HL-60/S4 (cell line): ENCODE measurements around the gene HMGN4.

Source experiments
- in situ Hi-C: fragments of 300-500 bp; cut with MboI; formaldehyde crosslinking; loops from 2 replicates; pipeline ENCODE4 v1.14.3; 2022; ENCODE audit warnings: low sequenced_read_pairs

Gene HMGN4

GRCh38 chr6:26575494-26575939 is 37.4 kb downstream of the HMGN4 start:
- in situ Hi-C loops, result no loop called here

DNA sequence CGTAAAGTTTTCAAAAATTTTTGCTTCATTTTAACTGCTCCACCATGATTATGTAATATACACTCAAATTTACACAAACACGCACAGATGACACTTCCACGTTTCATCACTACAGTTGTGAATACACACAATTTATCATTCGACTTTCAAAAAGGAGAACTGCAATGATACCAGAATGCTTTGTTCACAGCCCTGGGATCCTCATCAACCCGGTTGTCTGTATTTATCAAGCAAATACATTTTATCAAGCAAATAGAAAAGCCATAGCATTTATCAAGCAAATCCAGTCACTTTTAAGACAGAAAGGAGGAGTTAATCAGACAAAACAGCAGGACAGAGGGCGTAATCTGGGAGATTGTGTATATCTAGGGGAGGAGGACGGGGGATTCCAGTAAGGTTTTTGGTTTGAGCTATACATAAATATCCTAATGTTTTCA is 38.3 kb downstream of the HMGN4 start:
- in situ Hi-C loops, result no loop called here

DNA sequence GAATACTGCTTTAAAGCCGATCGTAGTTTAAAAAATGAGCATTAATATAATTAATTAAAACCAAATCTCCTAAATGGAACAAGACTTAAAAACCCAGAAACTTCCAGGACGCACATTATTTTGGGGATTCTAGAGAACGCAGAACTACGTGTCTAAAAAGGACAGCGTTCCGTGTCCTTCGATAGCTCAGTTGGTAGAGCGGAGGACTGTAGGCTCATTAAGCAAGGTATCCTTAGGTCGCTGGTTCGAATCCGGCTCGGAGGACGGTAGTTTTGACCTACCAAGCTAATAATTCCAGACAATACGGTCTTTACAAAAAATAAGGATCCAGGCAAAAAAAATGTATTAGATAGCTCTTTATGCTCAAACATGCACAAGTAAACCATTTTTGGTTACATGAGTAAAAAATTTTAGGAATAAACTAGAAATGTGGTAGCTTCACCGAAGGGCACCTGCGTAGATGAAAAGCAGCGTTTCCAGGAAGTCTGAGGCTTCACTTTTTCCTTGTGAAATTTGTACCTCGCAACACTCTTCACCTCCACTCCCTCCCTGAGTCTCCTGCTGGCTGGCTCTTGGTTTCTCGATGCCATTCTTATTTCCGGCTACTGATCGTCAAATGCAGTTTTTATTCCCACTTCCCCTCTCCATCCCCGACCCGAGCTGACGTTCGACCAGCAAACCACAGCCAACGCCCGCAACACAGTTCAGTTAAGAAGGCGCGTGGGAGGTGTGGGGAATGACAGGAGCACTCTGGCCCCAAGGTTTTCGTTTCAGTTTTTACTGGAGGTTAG is 39.0 kb downstream of the HMGN4 start:
- in situ Hi-C loops, result no loop called here

GRCh38 chr6:26577720-26578072 is 39.5 kb downstream of the HMGN4 start:
- in situ Hi-C loops, result no loop called here

GRCh38 chr6:26578279-26578678 is 40.1 kb downstream of the HMGN4 start:
- in situ Hi-C loops, result no loop called here

GRCh38 chr6:26578741-26579140 is 40.6 kb downstream of the HMGN4 start:
- in situ Hi-C loops, result no loop called here

- in situ Hi-C loops, result no loop called here
These were observed 43.2 kb downstream of the HMGN4 start for GRCh38 chr6:26581164-26581915.

- in situ Hi-C loops, result no loop called here
These were observed 50.8 kb downstream of the HMGN4 start for GRCh38 chr6:26588965-26589364.

- in situ Hi-C loops, result no loop called here
These were observed 54.5 kb downstream of the HMGN4 start for GRCh38 chr6:26592649-26593048.

DNA sequence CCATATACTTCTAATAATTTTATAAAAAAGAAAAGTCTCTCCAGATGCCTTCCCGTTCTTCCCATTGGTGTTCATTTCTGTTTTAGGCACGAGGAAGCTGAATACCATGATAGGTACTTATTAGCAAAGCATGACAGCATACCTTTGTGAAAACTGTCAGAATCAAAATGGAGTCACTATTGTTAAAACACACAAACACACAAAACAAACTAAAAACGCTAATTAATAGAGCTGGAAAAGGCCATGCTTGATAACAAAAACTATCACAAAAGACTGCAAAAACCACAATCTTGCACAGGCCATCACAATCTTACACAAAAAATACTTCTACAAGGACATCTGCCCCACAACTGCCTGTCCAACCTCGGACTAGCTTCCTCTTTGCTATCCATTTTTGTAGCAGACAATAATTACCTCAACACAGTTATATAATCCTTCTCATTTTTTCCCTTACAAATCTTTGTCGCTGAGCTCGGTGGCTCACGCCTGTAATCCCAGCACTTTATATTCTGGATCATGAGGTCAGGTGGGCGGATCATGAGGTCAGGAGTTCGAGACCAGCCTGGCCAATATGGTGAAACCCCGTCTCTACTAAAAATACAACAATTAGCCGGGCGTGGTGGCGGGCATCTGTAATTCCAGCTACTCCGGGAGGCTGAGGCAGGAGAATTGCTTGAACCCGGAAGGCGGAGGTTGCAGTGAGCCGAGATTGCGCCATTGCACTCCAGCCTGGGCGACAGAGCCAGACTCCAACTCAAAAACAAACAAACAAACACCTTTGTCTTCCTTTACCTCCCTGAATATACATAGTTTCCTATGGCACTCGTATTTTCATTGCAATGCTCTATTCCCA is 55.3 kb downstream of the HMGN4 start:
- in situ Hi-C loops, result no loop called here

- in situ Hi-C loops, result no loop called here
These were observed 55.9 kb downstream of the HMGN4 start for GRCh38 chr6:26594131-26594498.

DNA sequence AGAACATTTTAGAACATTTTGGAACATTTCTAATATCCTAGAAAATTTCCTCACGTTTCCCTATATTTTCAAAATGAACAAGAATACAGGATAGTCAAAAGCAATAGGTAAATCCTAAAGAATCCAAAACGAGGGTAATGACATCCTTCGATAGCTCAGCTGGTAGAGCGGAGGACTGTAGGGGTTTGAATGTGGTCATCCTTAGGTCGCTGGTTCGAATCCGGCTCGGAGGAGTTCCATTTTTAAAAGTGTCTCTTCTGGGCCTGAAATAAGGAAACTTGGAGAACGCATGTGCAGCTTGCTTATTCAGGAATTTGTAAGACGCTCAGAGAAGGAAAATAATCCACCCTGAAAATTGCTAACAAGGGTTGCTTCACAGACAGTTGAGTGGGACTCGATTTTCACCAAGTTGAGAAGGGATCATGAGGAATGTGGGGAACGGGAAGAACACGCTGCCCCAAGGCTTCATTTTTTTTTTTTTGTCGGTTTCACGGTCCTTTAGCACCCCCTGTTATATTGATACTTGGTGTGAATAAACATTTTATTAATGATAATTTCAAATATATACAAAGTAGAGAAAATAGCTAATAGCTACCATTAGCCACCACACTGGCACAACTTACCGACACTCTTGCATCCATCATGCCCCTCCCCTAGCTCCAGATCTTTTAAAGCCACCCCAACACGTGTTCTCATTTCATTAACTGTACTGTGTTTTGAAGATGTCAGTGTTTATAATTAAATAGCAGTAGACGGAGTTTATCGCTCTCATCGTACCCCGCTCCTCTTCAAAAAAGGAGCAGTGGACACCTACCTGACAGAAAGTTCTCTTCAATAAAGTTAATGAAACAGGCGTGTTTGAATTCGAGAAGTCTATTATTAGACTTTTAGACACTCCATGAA is 56.8 kb downstream of the HMGN4 start:
- in situ Hi-C loops, result no loop called here

DNA sequence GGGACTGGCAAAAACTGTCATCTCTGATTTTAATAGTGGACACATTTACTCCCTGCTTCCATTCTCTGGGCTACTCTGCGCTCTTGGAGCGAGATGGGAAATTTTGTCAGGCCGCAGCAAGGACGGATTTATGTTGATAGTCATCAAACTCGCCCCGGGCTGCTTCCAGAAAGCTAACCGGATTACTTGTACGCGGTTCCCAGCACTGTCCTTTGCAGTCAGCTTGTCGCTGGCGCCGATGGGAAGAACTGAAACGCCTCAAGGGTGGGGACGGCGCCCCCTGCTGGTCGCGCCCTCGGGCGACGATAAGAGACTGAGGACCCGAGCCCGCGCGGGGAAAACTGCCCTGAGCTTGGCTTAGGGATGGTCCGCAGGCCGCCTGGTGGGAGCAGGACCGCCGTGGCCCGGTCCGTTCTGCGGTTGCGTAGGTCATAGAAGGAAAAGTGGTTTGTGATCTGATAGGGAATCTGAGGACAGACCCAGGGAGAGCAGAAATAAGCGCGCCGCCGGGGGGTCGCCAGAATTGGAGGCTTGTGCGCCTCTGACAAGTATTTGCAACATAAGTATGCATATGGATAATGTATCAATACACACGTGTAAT is 57.6 kb downstream of the HMGN4 start:
- in situ Hi-C loops, result no loop called here
